ENCODE measurements around the gene MED22. TPM values are rescaled to one million over a fixed set of nuclear protein-coding genes. Genes with fewer than 3 reads are reported as not detected.

The MED22 gene
- total RNA-seq, 1 experiment from 2014 or later, result 18.6 TPM

- Histone ChIP-seq H3K4me1 (ENCODE audit: control insufficient read depth in 1 of 2, insufficient read depth in 2 of 2, low read length in 2 of 2) (no peaks in the 10 kb centered on the region), H3K36me3 (ENCODE audit: control insufficient read depth in 1 of 2, insufficient read depth in 2 of 2, low read length in 2 of 2) (no peaks in the 10 kb centered on the region), H3K79me2 (ENCODE audit: insufficient read depth, low read length) (no peaks in the 10 kb centered on the region), H3K9ac (ENCODE audit: low read length) (no peak overlapping the region), H3K27me3 (ENCODE audit: insufficient read depth, low read length) (no peaks in the 10 kb centered on the region), H3K4me3 (replicated peaks in 1 of 2; ENCODE audit: low read depth in 1 of 2, low read length in 2 of 2) (no peak overlapping the region), H3K9me3 (ENCODE audit: control insufficient read depth in 1 of 2, insufficient read depth in 1 of 2, low read depth in 1 of 2, low read length in 2 of 2) (peaks cover 0 to 10% of the 10 kb centered on the region in 2 experiments; a peak in 1 of 4 replicates), H3K9me2 (ENCODE audit: insufficient read depth) (no peaks in the 10 kb centered on the region), H4K20me1 (ENCODE audit: insufficient read depth) (no peaks in the 10 kb centered on the region), H3K4me2 (ENCODE audit: low read length) (no peak overlapping the region), H2AFZ (ENCODE audit: low read depth, low read length, poor library complexity, severe bottlenecking) (no peak overlapping the region), H3K27ac (ENCODE audit: low read depth, low read length) (no peak overlapping the region)
- DNase-seq (ENCODE audit: low read depth, low spot score), result no peak
- POLR2A ChIA-PET, result no interaction called here
- BruUV-seq (replicated peaks), result no TSS peak
- no peak for ATAC-seq
- TF ChIP-seq POLR2AphosphoS5 (IDR thresholded peaks at IDR 0.05; ENCODE audit: low read depth, low read length) (no peak), REST (IDR thresholded peaks at IDR 0.05; ENCODE audit: low read depth) (no peak), CBX3 (IDR thresholded peaks at IDR 0.05; ENCODE audit: low read depth) (no peak), FOSL1 (IDR thresholded peaks at IDR 0.05; ENCODE audit: low read depth) (no peak), TCF7L2 (IDR thresholded peaks at IDR 0.05; ENCODE audit: borderline replicate concordance, extremely low read depth, insufficient read depth, insufficient read length) (no peak), SRF (IDR thresholded peaks at IDR 0.05; ENCODE audit: low read depth) (no peak), ELF1 (IDR thresholded peaks at IDR 0.05; ENCODE audit: borderline replicate concordance, low read depth) (no peak), SP1 (IDR thresholded peaks at IDR 0.05; ENCODE audit: low read depth) (no peak), ZFX (IDR thresholded peaks at IDR 0.05) (no peak), ZNF274 (IDR thresholded peaks at IDR 0.05; ENCODE audit: low read depth, low read length) (no peak), ZBTB33 (IDR thresholded peaks at IDR 0.05; ENCODE audit: extremely low read depth, insufficient replicate concordance, low read length) (no peak), EGR1 (IDR thresholded peaks at IDR 0.05; ENCODE audit: low read depth) (no peak), EZH2phosphoT487 (IDR thresholded peaks at IDR 0.05; ENCODE audit: borderline replicate concordance) (no peak), SIN3A (IDR thresholded peaks at IDR 0.05; ENCODE audit: low read depth) (no peak)
- TF ChIP-seq, protein P1, sequence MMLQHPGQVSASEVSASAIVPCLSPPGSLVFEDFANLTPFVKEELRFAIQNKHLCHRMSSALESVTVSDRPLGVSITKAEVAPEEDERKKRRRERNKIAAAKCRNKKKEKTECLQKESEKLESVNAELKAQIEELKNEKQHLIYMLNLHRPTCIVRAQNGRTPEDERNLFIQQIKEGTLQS (IDR thresholded peaks at IDR 0.05), result no peak
- TF ChIP-seq, protein P2, sequence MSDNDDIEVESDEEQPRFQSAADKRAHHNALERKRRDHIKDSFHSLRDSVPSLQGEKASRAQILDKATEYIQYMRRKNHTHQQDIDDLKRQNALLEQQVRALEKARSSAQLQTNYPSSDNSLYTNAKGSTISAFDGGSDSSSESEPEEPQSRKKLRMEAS (IDR thresholded peaks at IDR 0.05), result no peak
- CTCF ChIA-PET, result no interaction called here
- RAD21 ChIA-PET (ENCODE audit: low non-redundant PET in 1 of 2, low total read pairs in 2 of 2, uncharacterized antibody in 2 of 2, unreplicated experiment in 2 of 2), result no interaction called here
- intact Hi-C loops (cut with micrococcal nuclease), result no loop called here
Measured at GRCh38 chr9:133386338-133386737, 38.4 kb upstream of the MED22 start.
